CD4-positive, alpha-beta memory T cell (primary cell): ENCODE data around the gene SOWAHB. TPM values are rescaled to one million over a fixed set of nuclear protein-coding genes. Genes with fewer than 3 reads are reported as not detected.
"Not testable (repeated sequence)": the region's sequence is repeated elsewhere in the genome, so short reads cannot be mapped to it uniquely, and the experiment has no call there.

Experiments used
- CTCF ChIA-PET: fragments of 350-600 bp; sonication (Branson Sonifier 250); formaldehyde crosslinking; loops from one replicate; lab custom pipeline; 2021; ENCODE audit warnings: inconsistent platforms; ENCODE audit not compliant: partially characterized antibody; lab: Charles Lee
- POLR2A ChIA-PET: fragments of 350-600 bp; sonication (Branson Sonifier 250); formaldehyde crosslinking; loops from one replicate; lab custom pipeline; 2021; ENCODE audit not compliant: partially characterized antibody; lab: Charles Lee
- DNase-seq, 5 donors: peaks; one replicate each; pipeline versions ENCODE4 v3.0.0 to v3.0.0-alpha.2; 2020 to 2022; ENCODE audit warnings: mixed read lengths in 1 of 5
- H3K27ac ChIP-seq: one replicate; pipeline ENCODE4 v1.7.0; 2013; ENCODE audit warnings: low read depth, low read length
- H3K27me3 ChIP-seq: 2 replicates; pipeline ENCODE4 v1.7.0; 2013; ENCODE audit warnings: mild to moderate bottlenecking, low read length, moderate library complexity; ENCODE audit not compliant: insufficient read depth
- H3K36me3 ChIP-seq: 2 replicates; pipeline ENCODE4 v1.7.0; 2013; ENCODE audit warnings: mild to moderate bottlenecking, low read length, moderate library complexity; ENCODE audit not compliant: insufficient read depth
- H3K4me1 ChIP-seq: 2 replicates; pipeline ENCODE4 v1.7.0; 2013; ENCODE audit warnings: mild to moderate bottlenecking, low read length, moderate library complexity; ENCODE audit not compliant: insufficient read depth
- H3K4me3 ChIP-seq, 2 donors: one replicate each; pipeline ENCODE4 v1.7.0; 2013; ENCODE audit warnings: low read length in 2 of 2, mild to moderate bottlenecking in 1 of 2
- H3K9me3 ChIP-seq, 2 donors: one replicate each; pipeline ENCODE4 v1.7.0; 2013; ENCODE audit warnings: low read length in 2 of 2, control low read depth in 1 of 2; ENCODE audit not compliant: control insufficient read depth in 1 of 2
- H3K27ac Mint-ChIP-seq, 7 donors: one replicate each; pipeline ENCODE4 v1.8.0; 2020 to 2021; ENCODE audit warnings: mixed read lengths in 7 of 7, mild to moderate bottlenecking in 6 of 7, inconsistent platforms in 3 of 7, moderate library complexity in 3 of 7
- H3K27me3 Mint-ChIP-seq, 2 donors: one replicate each; pipeline ENCODE4 v1.8.0; 2020 to 2021; ENCODE audit warnings: mixed read lengths in 2 of 2
- H3K36me3 Mint-ChIP-seq, 2 donors: one replicate each; pipeline ENCODE4 v1.8.0; 2020 to 2021; ENCODE audit warnings: mixed read lengths in 2 of 2, inconsistent platforms in 1 of 2, mild to moderate bottlenecking in 1 of 2
- H3K4me1 Mint-ChIP-seq, 4 donors: one replicate each; pipeline ENCODE4 v1.8.0; 2020 to 2021; ENCODE audit warnings: mixed read lengths in 4 of 4, mild to moderate bottlenecking in 1 of 4
- H3K4me3 Mint-ChIP-seq, 8 donors: one replicate each; pipeline ENCODE4 v1.8.0; 2020 to 2021; ENCODE audit warnings: mixed read lengths in 8 of 8, mild to moderate bottlenecking in 7 of 8, moderate library complexity in 6 of 8, inconsistent platforms in 3 of 8
- H3K9me3 Mint-ChIP-seq, 8 donors: one replicate each; pipeline ENCODE4 v1.8.0; 2020 to 2021; ENCODE audit warnings: mixed read lengths in 8 of 8, mild to moderate bottlenecking in 5 of 8, inconsistent platforms in 3 of 8, moderate library complexity in 1 of 8
- intact Hi-C: fragments of 100-400 bp; cut with micrococcal nuclease; formaldehyde crosslinking; loops from one replicate; pipeline ENCODE4 v1.15.1; 2023
- polyA plus RNA-seq, 2 donors: library from polyadenylated mRNA; unstranded; fragments of 300-500 nt; fragmentation: Illumina TruSeq; gene quantifications; one replicate each; pipeline ENCODE4 v1.2.3, GENCODE V29; 2021
- total RNA-seq, 2 experiments: library from RNA; stranded (reverse); gene quantifications; one replicate each; pipeline ENCODE4 v1.2.3, GENCODE V29; 2021

The SOWAHB gene
- total and polyA plus RNA-seq, 4 experiments from 2014 or later: not detected

- H3K27me3 Mint-ChIP-seq, H3K36me3 Mint-ChIP-seq, CTCF ChIA-PET, DNase-seq, POLR2A ChIA-PET, H3K27ac Mint-ChIP-seq, H3K36me3 ChIP-seq, H3K4me1 ChIP-seq, H3K27me3 ChIP-seq, H3K4me3 ChIP-seq, intact Hi-C loops, H3K4me3 Mint-ChIP-seq, H3K9me3 ChIP-seq, H3K9me3 Mint-ChIP-seq, H3K27ac ChIP-seq: not testable (repeated sequence)
- peaks cover 0 to 16% (median 6%) of the 10 kb centered on the region in 4 donors for H3K4me1 Mint-ChIP-seq
Measured at GRCh38 chr4:76868780-76869179, 29.2 kb downstream of the SOWAHB start.

GRCh38 chr4:76867880-76868655 lies 29.9 kb downstream of the SOWAHB start:
- ChIA-PET CTCF (no interaction called here), POLR2A (no interaction called here)
- Mint-ChIP-seq H3K27me3 (no peaks in the 10 kb centered on the region), H3K4me1 (peaks cover 0 to 16% (median 6%) of the 10 kb centered on the region in 4 donors), H3K9me3 (peaks cover 0 to 2% (median 0%) of the 10 kb centered on the region in 8 donors), H3K27ac (no peak overlapping the region), H3K36me3 (no peaks in the 10 kb centered on the region), H3K4me3 (no peak overlapping the region)
- intact Hi-C loops: no loop called here
- no peaks in the 10 kb centered on the region for H3K27me3 ChIP-seq
- H3K9me3 ChIP-seq: no peaks in the 10 kb centered on the region
- no peaks in the 10 kb centered on the region for H3K4me1 ChIP-seq
- H3K36me3 ChIP-seq: no peaks in the 10 kb centered on the region
- DNase-seq: no peak
- no peak overlapping the region for H3K4me3 ChIP-seq
- H3K27ac ChIP-seq: no peak overlapping the region

GRCh38 chr4:76867377-76867776 lies 30.6 kb downstream of the SOWAHB start:
- no peaks in the 10 kb centered on the region for H3K36me3 Mint-ChIP-seq
- ChIA-PET CTCF (no interaction called here), POLR2A (no interaction called here)
- peaks cover 0 to 2% (median 0%) of the 10 kb centered on the region in 8 donors for H3K9me3 Mint-ChIP-seq
- Histone ChIP-seq H3K9me3 (no peaks in the 10 kb centered on the region), H3K4me1 (no peaks in the 10 kb centered on the region), H3K27ac (no peak overlapping the region), H3K4me3 (no peak overlapping the region), H3K36me3 (no peaks in the 10 kb centered on the region), H3K27me3 (no peaks in the 10 kb centered on the region)
- no peak overlapping the region for H3K4me3 Mint-ChIP-seq
- DNase-seq: no peak
- H3K27me3 Mint-ChIP-seq: no peaks in the 10 kb centered on the region
- intact Hi-C loops: no loop called here
- peaks cover 0 to 11% (median 3%) of the 10 kb centered on the region in 4 donors for H3K4me1 Mint-ChIP-seq
- H3K27ac Mint-ChIP-seq: no peak overlapping the region

- intact Hi-C loops: no loop called here
- Histone ChIP-seq H3K27me3 (no peaks in the 10 kb centered on the region), H3K27ac (no peak overlapping the region), H3K36me3 (no peaks in the 10 kb centered on the region), H3K4me1 (no peaks in the 10 kb centered on the region), H3K9me3 (no peaks in the 10 kb centered on the region), H3K4me3 (no peak overlapping the region)
- no peak for DNase-seq
- no peaks in the 10 kb centered on the region for H3K36me3 Mint-ChIP-seq
- H3K4me1 Mint-ChIP-seq: peaks cover 0 to 11% (median 2%) of the 10 kb centered on the region in 4 donors
- H3K9me3 Mint-ChIP-seq: peaks cover 0 to 2% (median 0%) of the 10 kb centered on the region in 8 donors
- H3K4me3 Mint-ChIP-seq: no peak overlapping the region
- POLR2A ChIA-PET: no interaction called here
- H3K27me3 Mint-ChIP-seq: no peaks in the 10 kb centered on the region
- CTCF ChIA-PET: no interaction called here
- H3K27ac Mint-ChIP-seq: no peak overlapping the region
Measured at GRCh38 chr4:76866641-76867040, 31.3 kb downstream of the SOWAHB start.

- Mint-ChIP-seq H3K27ac (no peak overlapping the region), H3K4me1 (peaks cover 0 to 4% (median 2%) of the 10 kb centered on the region in 4 donors), H3K4me3 (no peak overlapping the region), H3K27me3 (peaks cover 2 to 3% of the 10 kb centered on the region in 2 donors), H3K36me3 (no peaks in the 10 kb centered on the region), H3K9me3 (peaks cover 0 to 1% (median 0%) of the 10 kb centered on the region in 8 donors)
- Histone ChIP-seq H3K9me3 (no peaks in the 10 kb centered on the region), H3K4me3 (no peak overlapping the region), H3K27me3 (no peaks in the 10 kb centered on the region), H3K36me3 (no peaks in the 10 kb centered on the region), H3K4me1 (no peaks in the 10 kb centered on the region), H3K27ac (no peak overlapping the region)
- no peak for DNase-seq
- intact Hi-C loops: no loop called here
- CTCF ChIA-PET: no interaction called here
- POLR2A ChIA-PET: no interaction called here
Measured at GRCh38 chr4:76858319-76858718, 39.6 kb downstream of the SOWAHB start.

- Histone ChIP-seq H3K4me1 (no peaks in the 10 kb centered on the region), H3K36me3 (no peaks in the 10 kb centered on the region), H3K9me3 (no peaks in the 10 kb centered on the region), H3K27me3 (no peaks in the 10 kb centered on the region), H3K27ac (no peak overlapping the region), H3K4me3 (no peak overlapping the region)
- no peaks in the 10 kb centered on the region for H3K36me3 Mint-ChIP-seq
- peaks cover 0 to 1% (median 0%) of the 10 kb centered on the region in 8 donors for H3K9me3 Mint-ChIP-seq
- H3K4me3 Mint-ChIP-seq: no peak overlapping the region
- H3K27ac Mint-ChIP-seq: no peak overlapping the region
- H3K27me3 Mint-ChIP-seq: peaks cover 2 to 3% of the 10 kb centered on the region in 2 donors
- ChIA-PET CTCF (no interaction called here), POLR2A (no interaction called here)
- peaks cover 0 to 4% (median 2%) of the 10 kb centered on the region in 4 donors for H3K4me1 Mint-ChIP-seq
- intact Hi-C loops: no loop called here
- DNase-seq: no peak
Measured at GRCh38 chr4:76857074-76857409, 40.9 kb downstream of the SOWAHB start.

GRCh38 chr4:76856243-76857073 lies 41.5 kb downstream of the SOWAHB start:
- Histone ChIP-seq H3K27ac (no peak overlapping the region), H3K36me3 (no peaks in the 10 kb centered on the region), H3K4me1 (no peaks in the 10 kb centered on the region), H3K9me3 (no peaks in the 10 kb centered on the region), H3K4me3 (no peak overlapping the region), H3K27me3 (no peaks in the 10 kb centered on the region)
- no peak for DNase-seq
- intact Hi-C loops: no loop called here
- Mint-ChIP-seq H3K9me3 (peaks cover 0 to 1% (median 0%) of the 10 kb centered on the region in 8 donors), H3K27ac (no peak overlapping the region), H3K4me1 (peaks cover 0 to 4% (median 2%) of the 10 kb centered on the region in 4 donors), H3K4me3 (no peak overlapping the region), H3K27me3 (peaks cover 2 to 3% of the 10 kb centered on the region in 2 donors), H3K36me3 (no peaks in the 10 kb centered on the region)
- CTCF ChIA-PET: no interaction called here
- POLR2A ChIA-PET: no interaction called here
